ENCODE data around the gene PTPRD. TPM values are rescaled to one million over a fixed set of nuclear protein-coding genes. Genes with fewer than 3 reads are reported as not detected.

PTPRD gene
- total and polyA plus RNA-seq, 2 of the 4 experiments (the other 2 are of a cell fraction) = 0.07 to 0.18 TPM

DNA sequence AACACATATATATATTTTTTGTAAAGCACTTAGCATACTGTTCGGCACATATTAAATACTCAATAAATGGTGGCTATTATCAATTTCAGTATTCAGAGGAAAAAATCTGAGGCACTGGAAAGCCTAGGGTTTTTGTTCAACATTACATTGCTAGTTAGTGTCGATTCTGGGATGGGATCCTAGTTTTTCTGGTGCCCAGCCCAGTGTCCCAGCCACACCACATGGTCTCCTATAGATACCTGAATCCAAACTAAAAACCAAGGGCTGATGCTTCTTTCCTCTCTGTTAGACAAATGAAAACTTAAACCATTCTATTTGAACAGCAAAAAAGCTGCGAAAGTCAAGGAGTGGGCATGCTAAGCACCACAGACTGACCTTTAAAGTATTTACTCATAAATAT lies 2002.5 kb downstream of the PTPRD start:
- dilution Hi-C loops (cut with HindIII; ENCODE audit: low sequenced_read_pairs, unreplicated experiment) = no loop called here
- intact Hi-C loops (cut with micrococcal nuclease) = no loop called here
- no peak for DNase-seq
- Histone ChIP-seq H3K9me3 (ENCODE audit: control insufficient read depth, insufficient read depth, low read length) (no peaks in the 10 kb centered on the region; the same call in 1 of the 2 replicates), H3K79me1 (ENCODE audit: low read depth in 1 of 2, low read length in 2 of 2) (no peaks in the 10 kb centered on the region), H3K27me3 (ENCODE audit: control insufficient read depth, insufficient read depth, low read length) (no peaks in the 10 kb centered on the region), H3K9me1 (ENCODE audit: insufficient read depth, low read length) (no peaks in the 10 kb centered on the region), H3K27ac (ENCODE audit: insufficient read depth, low read length) (no peak overlapping the region), H3K18ac (ENCODE audit: low read depth, low read length) (no peak overlapping the region), H3K4me2 (ENCODE audit: low read depth, low read length) (no peak overlapping the region), H3K4me3 (ENCODE audit: insufficient read depth, low read depth, low read length) (no peak overlapping the region), H4K91ac (ENCODE audit: insufficient read depth, low read depth, low read length) (no peak overlapping the region), H2AK9ac (replicated peaks; ENCODE audit: low read depth, low read length, poor library complexity) (no peak overlapping the region), H2AK5ac (ENCODE audit: low read depth, low read length) (no peak overlapping the region), H3K36me3 (ENCODE audit: control insufficient read depth, insufficient read depth, low read length) (no peaks in the 10 kb centered on the region), H3K4ac (ENCODE audit: low read depth, low read length) (no peak overlapping the region), H4K5ac (ENCODE audit: low read depth, low read length) (no peak overlapping the region), H2BK15ac (ENCODE audit: low read depth, low read length) (no peak overlapping the region), H2AFZ (replicated peaks; ENCODE audit: low read length, poor library complexity) (no peak overlapping the region), H4K20me1 (ENCODE audit: insufficient read depth, low read length) (no peaks in the 10 kb centered on the region), H3K23ac (ENCODE audit: low read depth, low read length) (no peak overlapping the region), H2BK20ac (ENCODE audit: low read depth, low read length) (no peak overlapping the region), H2BK120ac (ENCODE audit: low read depth, low read length) (no peak overlapping the region), H2BK5ac (ENCODE audit: low read depth, low read length, poor library complexity, severe bottlenecking) (no peak overlapping the region), H4K8ac (ENCODE audit: low read depth in 2 of 2, low read length in 2 of 2) (no peak overlapping the region), H3K4me1 (ENCODE audit: control insufficient read depth, insufficient read depth, low read length) (no peaks in the 10 kb centered on the region), H3K9ac (ENCODE audit: low read depth, low read length) (no peak overlapping the region), H3K56ac (ENCODE audit: extremely low read depth, insufficient read depth, low read length) (no peak overlapping the region), H3K14ac (replicated peaks; ENCODE audit: low read depth, low read length) (no peak overlapping the region)
- BruUV-seq (replicated peaks) = no TSS peak
- no peak for ATAC-seq (ENCODE audit: low read depth)
- TF ChIP-seq POLR2A (IDR thresholded peaks at IDR 0.05; ENCODE audit: low read depth, low read length) = no peak
- no peak for TF ChIP-seq MAFK (IDR thresholded peaks at IDR 0.05; ENCODE audit: low read depth, low read length)
- TF ChIP-seq, protein P1, sequence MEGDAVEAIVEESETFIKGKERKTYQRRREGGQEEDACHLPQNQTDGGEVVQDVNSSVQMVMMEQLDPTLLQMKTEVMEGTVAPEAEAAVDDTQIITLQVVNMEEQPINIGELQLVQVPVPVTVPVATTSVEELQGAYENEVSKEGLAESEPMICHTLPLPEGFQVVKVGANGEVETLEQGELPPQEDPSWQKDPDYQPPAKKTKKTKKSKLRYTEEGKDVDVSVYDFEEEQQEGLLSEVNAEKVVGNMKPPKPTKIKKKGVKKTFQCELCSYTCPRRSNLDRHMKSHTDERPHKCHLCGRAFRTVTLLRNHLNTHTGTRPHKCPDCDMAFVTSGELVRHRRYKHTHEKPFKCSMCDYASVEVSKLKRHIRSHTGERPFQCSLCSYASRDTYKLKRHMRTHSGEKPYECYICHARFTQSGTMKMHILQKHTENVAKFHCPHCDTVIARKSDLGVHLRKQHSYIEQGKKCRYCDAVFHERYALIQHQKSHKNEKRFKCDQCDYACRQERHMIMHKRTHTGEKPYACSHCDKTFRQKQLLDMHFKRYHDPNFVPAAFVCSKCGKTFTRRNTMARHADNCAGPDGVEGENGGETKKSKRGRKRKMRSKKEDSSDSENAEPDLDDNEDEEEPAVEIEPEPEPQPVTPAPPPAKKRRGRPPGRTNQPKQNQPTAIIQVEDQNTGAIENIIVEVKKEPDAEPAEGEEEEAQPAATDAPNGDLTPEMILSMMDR (conservative IDR thresholded peaks at IDR 0.05; ENCODE audit: low read depth, low read length) = no peak
- CTCF ChIA-PET = no interaction called here
- no CpG with 5 or more reads among the region's 3 CpGs for WGBS, 2 experiments (ENCODE audit: extremely low coverage in 2 of 2, insufficient read length in 1 of 2)
- POLR2A ChIA-PET (ENCODE audit: unreplicated experiment) = no interaction called here
- in situ Hi-C loops (cut with MboI; ENCODE audit: low sequenced_read_pairs) = no loop called here
